Endodermal cell (in vitro differentiated cells): Measurements from ENCODE around the gene XYLT1. TPM values are rescaled to one million over a fixed set of nuclear protein-coding genes. Genes with fewer than 3 reads are reported as not detected.

Experiments
- DNase-seq: peaks from one replicate; pipeline ENCODE4 v3.0.0-alpha.2; 2017
- H3K27ac ChIP-seq: 2 replicates; pipeline ENCODE4 v1.5.1; 2013; ENCODE audit warnings: mild to moderate bottlenecking, low read depth, low read length, moderate library complexity
- H3K27me3 ChIP-seq: 2 replicates; pipeline ENCODE4 v1.6.1; 2013; ENCODE audit warnings: mild to moderate bottlenecking, low read length, moderate library complexity; ENCODE audit not compliant: insufficient read depth, control insufficient read depth, poor library complexity, severe bottlenecking
- H3K36me3 ChIP-seq: 2 replicates; pipeline ENCODE4 v1.7.0; 2013; ENCODE audit warnings: mild to moderate bottlenecking, low read length, moderate library complexity; ENCODE audit not compliant: control insufficient read depth, insufficient read depth
- H3K4me1 ChIP-seq: one replicate; pipeline ENCODE4 v1.7.0; 2013; ENCODE audit warnings: low read length; ENCODE audit not compliant: control insufficient read depth, insufficient read depth
- H3K4me3 ChIP-seq: 2 replicates; pipeline ENCODE4 v1.5.1; 2013; ENCODE audit warnings: mild to moderate bottlenecking, low read length, moderate library complexity
- H3K9ac ChIP-seq: 2 replicates; pipeline ENCODE4 v1.6.1; 2013; ENCODE audit warnings: mild to moderate bottlenecking, low read length, moderate library complexity; ENCODE audit not compliant: poor library complexity, severe bottlenecking; ENCODE audit errors: extremely low read depth
- H3K9me3 ChIP-seq: 2 replicates; pipeline ENCODE4 v1.6.1; 2013; ENCODE audit warnings: mild to moderate bottlenecking, low read length, moderate library complexity; ENCODE audit not compliant: control insufficient read depth
- H3K27ac Mint-ChIP-seq: 2 replicates; pipeline ENCODE4 v1.8.0; 2020; ENCODE audit warnings: mixed read lengths
- H3K27me3 Mint-ChIP-seq: 2 replicates; pipeline ENCODE4 v1.8.0; 2021; ENCODE audit warnings: mild to moderate bottlenecking, mixed read lengths; ENCODE audit not compliant: insufficient read depth
- H3K36me3 Mint-ChIP-seq: 2 replicates; pipeline ENCODE4 v1.8.0; 2020; ENCODE audit warnings: low read depth, mixed read lengths
- H3K4me1 Mint-ChIP-seq: 2 replicates; pipeline ENCODE4 v1.8.0; 2020; ENCODE audit warnings: mixed read lengths
- H3K4me3 Mint-ChIP-seq: 2 replicates; pipeline ENCODE4 v1.8.0; 2020; ENCODE audit warnings: mild to moderate bottlenecking, moderate library complexity, mixed read lengths
- H3K9me3 Mint-ChIP-seq: 2 replicates; pipeline ENCODE4 v1.8.0; 2020; ENCODE audit warnings: mild to moderate bottlenecking, mixed read lengths
- WGBS, 2 experiments: methylation state at CpG; one replicate each; pipeline versions ENCODE4 v1.1.5 to v1.1.7; 2013; ENCODE audit warnings: missing lambda C conversion rate in 2 of 2, mixed read lengths in 1 of 2; ENCODE audit not compliant: insufficient coverage in 1 of 2, insufficient read length in 1 of 2; 5-methylcytosine and 5-hydroxymethylcytosine counted together
- total RNA-seq, 2 donors: library from RNA; stranded (reverse); fragmentation: NEBNext Ultra II Directional in 1 of 2; extraction: Animal tissue kit (Norgen Biotek cat#: 25700) in 1 of 2; gene quantifications; 2 replicates in 1 of 2; 3 replicates in 1 of 2; pipeline ENCODE4 v1.2.1, GENCODE V29; 2021
- TF ChIP-seq, protein P1 (sequence below): fragments of 200-600 bp; sonication (generic); conservative IDR thresholded peaks from 2 replicates; pipeline ENCODE4 v1.5.0; 2021; ENCODE audit warnings: antibody characterized with exemption, mild to moderate bottlenecking

The XYLT1 gene
- total RNA-seq, 2 donors from 2014 or later: 26.8 to 28.5 TPM

DNA sequence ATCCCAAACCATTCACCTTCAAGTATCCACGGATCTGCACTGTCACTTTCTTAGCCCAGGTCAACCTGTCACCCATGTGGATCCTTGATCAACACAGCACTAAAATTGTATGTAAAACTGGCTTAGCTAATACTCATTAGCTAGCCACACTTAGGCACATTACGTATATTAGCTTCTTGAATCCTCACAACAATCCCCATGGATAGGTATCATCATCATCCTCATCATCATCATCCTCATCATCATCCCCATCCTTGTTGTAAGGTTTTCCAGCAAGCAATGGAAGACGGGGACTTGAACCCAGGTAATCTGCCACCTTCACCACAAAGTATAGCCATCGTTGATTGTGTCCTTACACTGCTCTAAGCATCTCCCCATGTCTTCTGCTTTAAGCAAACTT is 184.3 kb downstream of the XYLT1 start:
- no peaks in the 10 kb centered on the region for H3K27me3 ChIP-seq
- peaks cover 6% of the 10 kb centered on the region for H3K4me1 Mint-ChIP-seq
- H3K4me3 Mint-ChIP-seq: no peak overlapping the region
- H3K27ac ChIP-seq: no peak overlapping the region
- H3K36me3 ChIP-seq: no peaks in the 10 kb centered on the region
- H3K9me3 ChIP-seq: no peaks in the 10 kb centered on the region
- H3K4me3 ChIP-seq: no peak overlapping the region
- H3K9ac ChIP-seq: no peak overlapping the region
- no peak for DNase-seq
- no peaks in the 10 kb centered on the region for H3K9me3 Mint-ChIP-seq
- TF ChIP-seq, protein P1, sequence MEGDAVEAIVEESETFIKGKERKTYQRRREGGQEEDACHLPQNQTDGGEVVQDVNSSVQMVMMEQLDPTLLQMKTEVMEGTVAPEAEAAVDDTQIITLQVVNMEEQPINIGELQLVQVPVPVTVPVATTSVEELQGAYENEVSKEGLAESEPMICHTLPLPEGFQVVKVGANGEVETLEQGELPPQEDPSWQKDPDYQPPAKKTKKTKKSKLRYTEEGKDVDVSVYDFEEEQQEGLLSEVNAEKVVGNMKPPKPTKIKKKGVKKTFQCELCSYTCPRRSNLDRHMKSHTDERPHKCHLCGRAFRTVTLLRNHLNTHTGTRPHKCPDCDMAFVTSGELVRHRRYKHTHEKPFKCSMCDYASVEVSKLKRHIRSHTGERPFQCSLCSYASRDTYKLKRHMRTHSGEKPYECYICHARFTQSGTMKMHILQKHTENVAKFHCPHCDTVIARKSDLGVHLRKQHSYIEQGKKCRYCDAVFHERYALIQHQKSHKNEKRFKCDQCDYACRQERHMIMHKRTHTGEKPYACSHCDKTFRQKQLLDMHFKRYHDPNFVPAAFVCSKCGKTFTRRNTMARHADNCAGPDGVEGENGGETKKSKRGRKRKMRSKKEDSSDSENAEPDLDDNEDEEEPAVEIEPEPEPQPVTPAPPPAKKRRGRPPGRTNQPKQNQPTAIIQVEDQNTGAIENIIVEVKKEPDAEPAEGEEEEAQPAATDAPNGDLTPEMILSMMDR: no peak
- H3K27ac Mint-ChIP-seq: no peak overlapping the region
- H3K36me3 Mint-ChIP-seq: no peaks in the 10 kb centered on the region
- 89 to 96% methylated on average over 3 to 4 of the region's 4 CpGs for WGBS, 2 experiments
- H3K4me1 ChIP-seq: no peaks in the 10 kb centered on the region
- no peaks in the 10 kb centered on the region for H3K27me3 Mint-ChIP-seq

DNA sequence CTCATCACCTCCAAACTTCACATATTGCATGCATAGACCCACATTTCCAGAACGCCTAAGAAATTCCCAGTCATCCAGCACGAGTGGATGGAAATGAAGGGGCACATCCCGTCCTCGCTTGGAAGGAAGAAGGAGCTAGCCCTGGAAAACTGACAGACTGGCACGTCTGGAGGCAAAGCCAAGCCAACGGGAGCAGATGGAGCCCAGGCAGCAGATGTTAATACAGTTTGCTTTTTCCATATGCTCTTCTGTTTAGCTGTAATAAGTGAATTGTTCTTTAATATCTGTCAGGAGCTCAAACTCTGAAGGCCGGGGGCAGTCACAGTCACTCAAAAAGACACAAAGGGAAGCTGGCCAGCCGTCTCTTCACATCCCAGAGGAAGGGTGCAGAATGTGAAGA is 187.7 kb downstream of the XYLT1 start:
- Histone ChIP-seq H3K4me3 (no peak overlapping the region), H3K9me3 (no peaks in the 10 kb centered on the region), H3K27ac (peak overlapping the region; percentile 77), H3K4me1 (no peaks in the 10 kb centered on the region), H3K36me3 (no peaks in the 10 kb centered on the region), H3K9ac (no peak overlapping the region), H3K27me3 (no peaks in the 10 kb centered on the region)
- DNase-seq: no peak
- H3K27ac Mint-ChIP-seq: no peak overlapping the region
- no peaks in the 10 kb centered on the region for H3K36me3 Mint-ChIP-seq
- H3K27me3 Mint-ChIP-seq: no peaks in the 10 kb centered on the region
- 88 to 93% methylated on average over 8 of the region's 8 CpGs for WGBS, 2 experiments
- H3K9me3 Mint-ChIP-seq: no peaks in the 10 kb centered on the region
- peaks cover 6% of the 10 kb centered on the region for H3K4me1 Mint-ChIP-seq
- H3K4me3 Mint-ChIP-seq: no peak overlapping the region
- TF ChIP-seq, protein P1: no peak

- WGBS, 2 experiments: 89 to 90% methylated on average over 2 to 6 of the region's 6 CpGs
- TF ChIP-seq, protein P1: no peak
- peaks cover 3% of the 10 kb centered on the region for H3K4me1 Mint-ChIP-seq
Observed at GRCh38 chr16:17282247-17282646, 188.5 kb downstream of the XYLT1 start.

More at GRCh38 chr16:17282247-17282646, 188.5 kb downstream of the XYLT1 start:
- no peak overlapping the region for H3K27ac Mint-ChIP-seq
- no peaks in the 10 kb centered on the region for H3K9me3 ChIP-seq
- no peak overlapping the region for H3K4me3 Mint-ChIP-seq
- H3K27me3 ChIP-seq: no peaks in the 10 kb centered on the region
- H3K27me3 Mint-ChIP-seq: no peaks in the 10 kb centered on the region
- H3K4me3 ChIP-seq: no peak overlapping the region
- H3K27ac ChIP-seq: no peak overlapping the region
- H3K36me3 ChIP-seq: no peaks in the 10 kb centered on the region
- H3K9me3 Mint-ChIP-seq: no peaks in the 10 kb centered on the region
- H3K9ac ChIP-seq: no peak overlapping the region
- no peak for DNase-seq
- H3K4me1 ChIP-seq: no peaks in the 10 kb centered on the region
- H3K36me3 Mint-ChIP-seq: no peaks in the 10 kb centered on the region
